PC-3 (cell line): Measurements from ENCODE around the gene NFKBIA. TPM values are rescaled to one million over a fixed set of nuclear protein-coding genes. Genes with fewer than 3 reads are reported as not detected.
"Not testable (repeated sequence)": the region's sequence is repeated elsewhere in the genome, so short reads cannot be mapped to it uniquely, and the experiment has no call there.

Experiments
- ATAC-seq: fragments of 200-7000 bp; cut with Tn5 transposase; 2 replicates; pipeline ENCODE4 v1.9.1; 2020; ENCODE audit warnings: mild to moderate bottlenecking, moderate library complexity
- BruUV-seq: library from RNA; stranded (reverse); fragments of 400-500 nt; replicated peaks from 2 replicates; lab custom pipeline; 2021; lab: Mats Ljungman, UMichigan
- CTCF ChIA-PET: fragments of 300-600 bp; sonication (Branson Sonifier 250); formaldehyde crosslinking; loops from one replicate; lab custom pipeline; 2022; ENCODE audit warnings: antibody characterized with exemption; lab: Charles Lee
- POLR2A ChIA-PET: fragments of 300-600 bp; sonication (Branson Sonifier 250); formaldehyde crosslinking; loops from one replicate; lab custom pipeline; 2022; ENCODE audit warnings: antibody characterized with exemption; ENCODE audit not compliant: unreplicated experiment; lab: Charles Lee
- DNase-seq: peaks from one replicate; pipeline ENCODE4 v3.0.0-alpha.2; 2015
- H2AFZ ChIP-seq: fragments of 300-600 bp; sonication (generic); 2 replicates; pipeline ENCODE4 v1.6.0; 2016; ENCODE audit warnings: antibody characterized with exemption, low read length
- H3F3A ChIP-seq: fragments of 300-600 bp; sonication (generic); one replicate; pipeline ENCODE4 v1.6.0; 2017; ENCODE audit warnings: antibody characterized with exemption, low read length, control low read depth, mild to moderate bottlenecking; ENCODE audit not compliant: unreplicated experiment
- H3K27ac ChIP-seq: fragments of 300-600 bp; sonication (generic); 2 replicates; pipeline ENCODE4 v1.5.1; 2016; ENCODE audit warnings: mild to moderate bottlenecking, low read length
- H3K27me3 ChIP-seq: fragments of 300-600 bp; sonication (generic); 2 replicates; pipeline ENCODE4 v1.6.1; 2016; ENCODE audit warnings: low read length, mixed read lengths
- H3K36me3 ChIP-seq: fragments of 300-600 bp; sonication (generic); 2 replicates; pipeline ENCODE4 v1.6.1; 2016; ENCODE audit warnings: low read depth, mixed run types, low read length, mixed read lengths
- H3K4me1 ChIP-seq: fragments of 300-600 bp; sonication (generic); 2 replicates; pipeline ENCODE4 v1.5.1; 2016; ENCODE audit warnings: low read length; ENCODE audit not compliant: insufficient read depth
- H3K4me2 ChIP-seq: fragments of 300-600 bp; sonication (generic); 2 replicates; pipeline ENCODE4 v1.6.0; 2016; ENCODE audit warnings: low read length
- H3K4me3 ChIP-seq: fragments of 300-600 bp; sonication (generic); 2 replicates; pipeline ENCODE4 v1.5.1; 2016; ENCODE audit warnings: mild to moderate bottlenecking, low read length, mixed read lengths
- H3K79me2 ChIP-seq: fragments of 300-600 bp; sonication (generic); 2 replicates; pipeline ENCODE4 v1.6.1; 2017; ENCODE audit warnings: low read length, mixed read lengths
- H3K9ac ChIP-seq: fragments of 300-600 bp; sonication (generic); 2 replicates; pipeline ENCODE4 v1.6.0; 2016; ENCODE audit warnings: mild to moderate bottlenecking, low read length
- H3K9me2 ChIP-seq: fragments of 300-600 bp; sonication (generic); replicated peaks from 2 replicates; pipeline ENCODE4 v1.6.1; 2016; ENCODE audit warnings: mixed run types, low read length, mixed read lengths
- H3K9me3 ChIP-seq: fragments of 300-600 bp; sonication (generic); 2 replicates; pipeline ENCODE4 v1.6.1; 2016; ENCODE audit warnings: low read length, mixed read lengths
- H4K20me1 ChIP-seq: fragments of 300-600 bp; sonication (generic); 2 replicates; pipeline ENCODE4 v1.6.1; 2016; ENCODE audit warnings: low read length, mixed read lengths
- CTCF ChIP-seq: fragments of 300-600 bp; sonication (generic); conservative IDR thresholded peaks from 2 replicates; pipeline ENCODE4 v1.5.1; 2017; ENCODE audit warnings: antibody characterized with exemption, low read depth, mild to moderate bottlenecking, low read length
- EZH2 ChIP-seq: fragments of 300-600 bp; sonication (generic); IDR thresholded peaks from one replicate; pipeline ENCODE4 v1.6.1; 2017; ENCODE audit warnings: antibody characterized with exemption, mild to moderate bottlenecking, low read length; ENCODE audit not compliant: unreplicated experiment
- EZH2phosphoT487 ChIP-seq: fragments of 300-600 bp; sonication (generic); IDR thresholded peaks from 2 replicates; pipeline ENCODE4 v1.6.1; 2018; ENCODE audit warnings: mild to moderate bottlenecking, antibody characterized with exemption, low read length, borderline replicate concordance
- intact Hi-C: fragments of 100-400 bp; cut with micrococcal nuclease; formaldehyde crosslinking; loops from 2 replicates; pipeline ENCODE4 v1.9.0; 2023
- total RNA-seq: library from RNA; depleted of rRNA; stranded (reverse); fragments of >200 nt; gene quantifications from 2 replicates; pipeline ENCODE4 v1.2.3, GENCODE V29; 2014

The NFKBIA gene
- total RNA-seq, 1 experiment from 2014 or later: 226 TPM

- CTCF ChIA-PET: no interaction called here
- no peaks in the 10 kb centered on the region for H3K27me3 ChIP-seq
- TF ChIP-seq EZH2 (no peak), EZH2phosphoT487 (no peak), CTCF (no peak)
- H4K20me1 ChIP-seq: no peaks in the 10 kb centered on the region
- H3K4me2 ChIP-seq: no peak overlapping the region
- no peak overlapping the region for H3K9ac ChIP-seq
- intact Hi-C loops: no loop called here
- H3K27ac ChIP-seq: no peak overlapping the region
- no peaks in the 10 kb centered on the region for H3K79me2 ChIP-seq
- DNase-seq: no peak
- no peak overlapping the region for H3K4me3 ChIP-seq
- no TSS peak for BruUV-seq
- no peaks in the 10 kb centered on the region for H3F3A ChIP-seq
- POLR2A ChIA-PET: no interaction called here
- ATAC-seq: no peak
- H3K4me1 ChIP-seq: no peaks in the 10 kb centered on the region
- no peak overlapping the region for H2AFZ ChIP-seq
- H3K9me2 ChIP-seq: no peaks in the 10 kb centered on the region
- H3K36me3 ChIP-seq: no peaks in the 10 kb centered on the region
- no peaks in the 10 kb centered on the region for H3K9me3 ChIP-seq
Measured at GRCh38 chr14:35441160-35441559, 36.6 kb upstream of the NFKBIA start.

GRCh38 chr14:35438910-35439713 lies 34.6 kb upstream of the NFKBIA start:
- Histone ChIP-seq H3F3A (no peaks in the 10 kb centered on the region), H3K27me3 (no peaks in the 10 kb centered on the region), H3K4me3 (no peak overlapping the region), H3K4me2 (no peak overlapping the region), H3K79me2 (no peaks in the 10 kb centered on the region), H3K9ac (no peak overlapping the region), H3K9me2 (no peaks in the 10 kb centered on the region), H3K27ac (no peak overlapping the region), H3K36me3 (no peaks in the 10 kb centered on the region), H3K4me1 (no peaks in the 10 kb centered on the region), H4K20me1 (no peaks in the 10 kb centered on the region), H3K9me3 (no peaks in the 10 kb centered on the region), H2AFZ (no peak overlapping the region)
- intact Hi-C loops: loop anchor here (1.0 kb wide), 1 partner anchor 248 kb away; no protein-coding TSS in a partner anchor
- ChIA-PET POLR2A (interaction anchor here (0.6 kb wide), 2 partner anchors 9 to 106 kb away, joined by 3 to 4 read pairs; no protein-coding TSS in a partner anchor), CTCF (interaction anchor here (0.6 to 1.6 kb wide), 17 partner anchors 11 to 630 kb away, joined by 3 to 14 read pairs (median 5); partner anchors contain the start of gene INSM2)
- no TSS peak for BruUV-seq
- DNase-seq: peak; percentile 37
- TF ChIP-seq EZH2 (no peak), CTCF (peak; percentile 60)
- ATAC-seq: no peak; the same call in 1 of the 2 replicates

GRCh38 chr14:35438492-35438891 lies 33.9 kb upstream of the NFKBIA start:
- ChIA-PET CTCF (interaction anchor here (0.6 to 1.6 kb wide), 13 partner anchors 22 to 471 kb away, joined by 3 to 14 read pairs (median 6); partner anchors contain the start of gene INSM2), POLR2A (interaction anchor here (0.6 kb wide), 1 partner anchor 106 kb away, joined by 4 read pairs; no protein-coding TSS in a partner anchor)
- not testable (repeated sequence) for H4K20me1 ChIP-seq, H3K27me3 ChIP-seq, H3K4me3 ChIP-seq, H3K4me2 ChIP-seq, H3K9me2 ChIP-seq, H2AFZ ChIP-seq, H3K9me3 ChIP-seq, H3K36me3 ChIP-seq, H3K79me2 ChIP-seq, H3K27ac ChIP-seq, H3K4me1 ChIP-seq, BruUV-seq, DNase-seq, ATAC-seq, H3K9ac ChIP-seq, H3F3A ChIP-seq
- intact Hi-C loops: loop anchor here (1.0 kb wide), 1 partner anchor 249 kb away; no protein-coding TSS in a partner anchor
